T-cell (primary cell): ENCODE results near the gene ZNF804B. TPM values are rescaled to one million over a fixed set of nuclear protein-coding genes. Genes with fewer than 3 reads are reported as not detected.

Source experiments
- ATAC-seq, 4 experiments: fragments of 200-7000 bp in 3 of 4; fragments of 150-1000 bp in 1 of 4; cut with Tn5 transposase; replicated peaks in 1 of 4; 1 replicate in 3 of 4; 2 replicates in 1 of 4; pipeline ENCODE4 v1.10.0; 2021; ENCODE audit warnings: moderate library complexity in 3 of 4, mild to moderate bottlenecking in 2 of 4, moderate number of reproducible peaks in 1 of 4
- CTCF ChIA-PET, 2 donors: fragments of 300-600 bp; sonication (Branson Sonifier 250); formaldehyde crosslinking; loops; one replicate each; lab custom pipeline; 2022; ENCODE audit warnings: antibody characterized with exemption in 2 of 2; lab: Charles Lee
- POLR2A ChIA-PET, 2 donors: fragments of 300-600 bp; sonication (Branson Sonifier 250); formaldehyde crosslinking; loops; one replicate each; lab custom pipeline; 2022; ENCODE audit warnings: antibody characterized with exemption in 2 of 2; lab: Charles Lee
- DNase-seq, 35 experiments: peaks; one replicate each; pipeline versions ENCODE4 v3.0.0 to v3.0.0-alpha.2; 2013 to 2023
- H3K27ac ChIP-seq: one replicate; pipeline ENCODE4 v1.5.1; 2013; ENCODE audit warnings: low read length
- H3K27me3 ChIP-seq, 2 experiments: replicated peaks in 1 of 2; 1 replicate in 1 of 2; 2 replicates in 1 of 2; pipeline versions ENCODE4 v1.6.1 to v1.7.0; 2013; ENCODE audit warnings: low read length in 1 of 2, mixed read lengths in 1 of 2; ENCODE audit not compliant: control insufficient read depth in 2 of 2, insufficient read depth in 2 of 2; ENCODE audit errors: extremely low read depth in 1 of 2
- H3K36me3 ChIP-seq, 2 donors: 1 replicate in 1 of 2; 2 replicates in 1 of 2; pipeline versions ENCODE4 v1.6.1 to v1.7.0; 2013; ENCODE audit warnings: low read length in 1 of 2; ENCODE audit not compliant: control insufficient read depth in 2 of 2, insufficient read depth in 1 of 2; ENCODE audit errors: extremely low read depth in 1 of 2
- H3K4me1 ChIP-seq, 2 experiments: 1 replicate in 1 of 2; 2 replicates in 1 of 2; pipeline versions ENCODE4 v1.6.1 to v1.7.0; 2013; ENCODE audit warnings: low read length in 2 of 2, mixed read lengths in 1 of 2; ENCODE audit not compliant: insufficient read depth in 2 of 2, control insufficient read depth in 1 of 2; ENCODE audit errors: extremely low read depth in 1 of 2
- H3K4me3 ChIP-seq, 2 donors: 1 replicate in 1 of 2; 2 replicates in 1 of 2; pipeline versions ENCODE4 v1.5.1 to v1.7.0; 2013; ENCODE audit warnings: mild to moderate bottlenecking in 2 of 2, low read length in 1 of 2, moderate library complexity in 1 of 2; ENCODE audit not compliant: control insufficient read depth in 1 of 2; ENCODE audit errors: extremely low read depth in 1 of 2
- H3K9me3 ChIP-seq: 2 replicates; pipeline ENCODE4 v1.7.0; 2013
- H3K27ac Mint-ChIP-seq, 2 donors: one replicate each; pipeline ENCODE4 v1.8.0; 2020 to 2021; ENCODE audit warnings: mild to moderate bottlenecking in 2 of 2, mixed read lengths in 2 of 2
- H3K27me3 Mint-ChIP-seq, 2 donors: one replicate each; pipeline ENCODE4 v1.8.0; 2021 to 2022; ENCODE audit warnings: mixed read lengths in 2 of 2
- H3K36me3 Mint-ChIP-seq: one replicate; pipeline ENCODE4 v1.8.0; 2021; ENCODE audit warnings: mixed read lengths
- H3K4me1 Mint-ChIP-seq, 3 donors: one replicate each; pipeline ENCODE4 v1.8.0; 2020 to 2022; ENCODE audit warnings: mixed read lengths in 3 of 3, mild to moderate bottlenecking in 1 of 3
- H3K4me3 Mint-ChIP-seq, 3 donors: one replicate each; pipeline ENCODE4 v1.8.0; 2020 to 2022; ENCODE audit warnings: mild to moderate bottlenecking in 3 of 3, mixed read lengths in 3 of 3, moderate library complexity in 3 of 3
- H3K9me3 Mint-ChIP-seq, 3 donors: one replicate each; pipeline ENCODE4 v1.8.0; 2020 to 2022; ENCODE audit warnings: mixed read lengths in 3 of 3
- WGBS: methylation state at CpG from one replicate; pipeline ENCODE4 v1.1.5; 2013; ENCODE audit warnings: missing lambda C conversion rate; ENCODE audit not compliant: insufficient coverage; 5-methylcytosine and 5-hydroxymethylcytosine counted together
- total RNA-seq, 35 experiments: library from RNA in 6 of 35; stranded (reverse) in 6 of 35; fragments of 120-200 nt in 1 of 35; gene quantifications; one replicate each; pipeline versions ENCODE4 v1.2.1 to v1.2.4 and lab custom pipeline; 2013 to 2026

Gene ZNF804B
- total RNA-seq, 5 donors from 2014 or later (not counting 1 experiment from before 2014, with no cell fraction given): not detected

DNA sequence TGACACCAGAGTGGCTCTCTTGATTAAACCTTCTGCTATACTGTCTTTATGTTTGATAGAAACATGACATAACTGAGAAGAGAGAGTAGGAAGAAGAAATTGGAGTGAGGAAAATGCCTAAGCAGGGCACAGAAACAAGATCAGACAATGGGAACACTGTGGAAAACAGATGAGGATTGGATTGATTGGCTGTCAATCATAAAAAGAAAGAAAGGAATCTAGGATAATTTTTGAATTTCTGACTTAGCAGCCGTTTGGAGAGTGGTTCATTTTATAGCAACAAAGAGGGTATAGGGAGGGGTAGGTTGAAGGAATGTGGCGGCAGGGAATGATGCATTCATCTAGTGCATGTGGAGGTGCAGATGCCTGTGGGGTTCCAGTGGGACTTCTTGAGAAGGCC lies 28.3 kb downstream of the ZNF804B start:
- H3K4me1 Mint-ChIP-seq: no peaks in the 10 kb centered on the region
- ChIA-PET CTCF (no interaction called here), POLR2A (no interaction called here)
- H3K27ac ChIP-seq: no peak overlapping the region
- H3K9me3 ChIP-seq: no peaks in the 10 kb centered on the region
- no peaks in the 10 kb centered on the region for H3K36me3 Mint-ChIP-seq
- no peak overlapping the region for H3K4me3 Mint-ChIP-seq
- H3K27ac Mint-ChIP-seq: no peak overlapping the region
- no peak overlapping the region for H3K4me3 ChIP-seq
- H3K9me3 Mint-ChIP-seq: no peaks in the 10 kb centered on the region
- no peaks in the 10 kb centered on the region for H3K36me3 ChIP-seq
- no peaks in the 10 kb centered on the region for H3K27me3 Mint-ChIP-seq
- no peak for DNase-seq
- ATAC-seq: no peak
- H3K4me1 ChIP-seq: no peaks in the 10 kb centered on the region
- WGBS: 67% methylated on average over 2 of the region's 2 CpGs
- H3K27me3 ChIP-seq: no peaks in the 10 kb centered on the region

- Histone ChIP-seq H3K36me3 (no peaks in the 10 kb centered on the region), H3K27me3 (no peaks in the 10 kb centered on the region), H3K4me1 (no peaks in the 10 kb centered on the region), H3K9me3 (no peaks in the 10 kb centered on the region), H3K27ac (no peak overlapping the region), H3K4me3 (no peak overlapping the region)
- ATAC-seq: no peak
- no peaks in the 10 kb centered on the region for H3K4me1 Mint-ChIP-seq
- ChIA-PET POLR2A (no interaction called here), CTCF (interaction anchor here in 1 of 2 donors (2.2 kb wide), 1 partner anchor 833 kb away, joined by 16 read pairs; no protein-coding TSS in a partner anchor)
- WGBS: 40% methylated on average over 1 of the region's 2 CpGs
- H3K9me3 Mint-ChIP-seq: no peaks in the 10 kb centered on the region
- H3K27ac Mint-ChIP-seq: no peak overlapping the region
- H3K36me3 Mint-ChIP-seq: no peaks in the 10 kb centered on the region
- no peak overlapping the region for H3K4me3 Mint-ChIP-seq
- peak in 1 of 35 experiments; percentile 33 for DNase-seq
- no peaks in the 10 kb centered on the region for H3K27me3 Mint-ChIP-seq
Measured at GRCh38 chr7:88789480-88790064, 30.1 kb downstream of the ZNF804B start.

GRCh38 chr7:88791891-88792290 lies 32.4 kb downstream of the ZNF804B start:
- H3K4me1 Mint-ChIP-seq: no peaks in the 10 kb centered on the region
- DNase-seq (no peak), ATAC-seq (no peak)
- Histone ChIP-seq H3K27ac (no peak overlapping the region), H3K9me3 (no peaks in the 10 kb centered on the region), H3K27me3 (no peaks in the 10 kb centered on the region), H3K36me3 (no peaks in the 10 kb centered on the region), H3K4me1 (no peaks in the 10 kb centered on the region), H3K4me3 (no peak overlapping the region)
- WGBS: 60% methylated on average over 1 of the region's 4 CpGs
- H3K36me3 Mint-ChIP-seq: no peaks in the 10 kb centered on the region
- H3K27ac Mint-ChIP-seq: no peak overlapping the region
- H3K27me3 Mint-ChIP-seq: peaks cover 0 to 6% of the 10 kb centered on the region in 2 donors
- no peak overlapping the region for H3K4me3 Mint-ChIP-seq
- no peaks in the 10 kb centered on the region for H3K9me3 Mint-ChIP-seq
- POLR2A ChIA-PET: no interaction called here
- CTCF ChIA-PET: interaction anchor here in 1 of 2 donors (0.6 to 2.2 kb wide), 4 partner anchors 8 to 831 kb away, joined by 3 to 16 read pairs (median 6); no protein-coding TSS in a partner anchor

- Mint-ChIP-seq H3K36me3 (no peaks in the 10 kb centered on the region), H3K4me3 (no peak overlapping the region), H3K27ac (no peak overlapping the region), H3K9me3 (no peaks in the 10 kb centered on the region), H3K27me3 (peaks cover 0 to 7% of the 10 kb centered on the region in 2 donors), H3K4me1 (no peaks in the 10 kb centered on the region)
- 43% methylated on average over 1 of the region's 3 CpGs for WGBS
- no peaks in the 10 kb centered on the region for H3K9me3 ChIP-seq
- H3K36me3 ChIP-seq: no peaks in the 10 kb centered on the region
- H3K4me3 ChIP-seq: no peak overlapping the region
- ATAC-seq (no peak), DNase-seq (no peak)
- no peak overlapping the region for H3K27ac ChIP-seq
- no peaks in the 10 kb centered on the region for H3K27me3 ChIP-seq
- CTCF ChIA-PET: interaction anchor here in 1 of 2 donors (0.6 to 1.8 kb wide), 3 partner anchors 7 to 830 kb away, joined by 4 to 8 read pairs (median 6); no protein-coding TSS in a partner anchor
- POLR2A ChIA-PET: interaction anchor here in 1 of 2 donors (0.6 kb wide), 1 partner anchor 869 kb away, joined by 3 read pairs; no protein-coding TSS in a partner anchor
- H3K4me1 ChIP-seq: no peaks in the 10 kb centered on the region
Measured at GRCh38 chr7:88792361-88792760, 32.9 kb downstream of the ZNF804B start.

DNA sequence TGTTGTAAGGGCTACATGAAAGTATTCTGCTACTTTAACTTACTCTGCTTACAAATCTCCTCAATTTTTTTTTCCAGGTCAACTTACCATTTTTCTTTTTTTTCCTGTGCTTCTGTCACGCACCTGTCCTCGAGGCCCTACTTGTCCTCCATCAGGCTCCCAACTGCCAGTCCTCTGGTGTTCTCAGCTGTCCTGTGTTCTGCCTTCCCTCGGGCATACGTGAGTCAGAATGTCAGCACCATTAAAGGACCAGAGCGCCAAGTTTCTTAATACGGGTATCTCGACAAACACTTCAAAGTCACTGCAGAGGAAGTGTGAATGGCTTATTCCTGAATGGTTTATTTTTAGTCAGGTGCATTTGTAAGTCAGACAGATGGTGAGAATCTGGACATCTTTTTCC lies 36.1 kb downstream of the ZNF804B start, which contains the start of gene TEX47:
Gene TEX47, minus strand, starts transcription at position 185 of the 400 bp plus-strand sequence. CDS start 795 bp downstream, outside the sequence.
- no peak within 1 kb of the TSS for H3K27ac Mint-ChIP-seq
- no peak within 1 kb of the TSS for H3K4me3 Mint-ChIP-seq
- no peaks in the 10 kb centered on the region for H3K36me3 Mint-ChIP-seq
- H3K4me3 ChIP-seq: no peak within 1 kb of the TSS
- H3K36me3 ChIP-seq: no peaks in the 10 kb centered on the region
- no peaks in the 10 kb centered on the region for H3K9me3 Mint-ChIP-seq
- H3K27ac ChIP-seq: no peak within 1 kb of the TSS
- no peaks in the 10 kb centered on the region for H3K9me3 ChIP-seq
- H3K4me1 Mint-ChIP-seq: no peaks in the 10 kb centered on the region
- H3K27me3 Mint-ChIP-seq: peaks cover 0 to 7% of the 10 kb centered on the region in 2 donors
- DNase-seq (no peak), ATAC-seq (no peak)
- ChIA-PET CTCF (no interaction called here), POLR2A (no interaction called here)
- no peaks in the 10 kb centered on the region for H3K27me3 ChIP-seq
- H3K4me1 ChIP-seq: no peaks in the 10 kb centered on the region
- WGBS: 77% methylated on average over 6 of the region's 7 CpGs

DNA sequence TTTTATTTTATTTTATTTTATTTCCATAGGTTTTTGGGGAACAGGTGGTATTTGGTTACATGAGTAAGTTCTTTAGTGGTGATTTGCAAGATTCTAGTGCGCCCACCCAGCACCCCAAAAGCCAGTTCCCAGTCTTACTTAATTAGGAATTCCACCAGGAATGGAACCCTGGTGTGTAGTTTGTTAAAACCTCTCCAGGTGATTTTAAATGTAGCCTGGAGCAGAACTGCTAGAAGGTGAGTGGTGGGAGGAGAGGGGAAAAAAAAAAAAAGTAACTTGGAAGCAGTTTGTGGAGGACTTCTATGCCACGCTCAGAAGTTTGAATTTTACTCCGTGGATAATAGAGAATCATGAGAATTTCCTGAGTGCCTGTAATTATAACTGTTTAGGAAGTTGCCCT lies 41.5 kb downstream of the ZNF804B start:
- Mint-ChIP-seq H3K27me3 (peaks cover 0 to 7% of the 10 kb centered on the region in 2 donors), H3K4me3 (no peak overlapping the region), H3K27ac (no peak overlapping the region), H3K9me3 (no peaks in the 10 kb centered on the region), H3K36me3 (no peaks in the 10 kb centered on the region), H3K4me1 (no peaks in the 10 kb centered on the region)
- no peaks in the 10 kb centered on the region for H3K9me3 ChIP-seq
- ChIA-PET CTCF (no interaction called here), POLR2A (no interaction called here)
- ATAC-seq: no peak
- H3K4me1 ChIP-seq: no peaks in the 10 kb centered on the region
- H3K27ac ChIP-seq: no peak overlapping the region
- no peaks in the 10 kb centered on the region for H3K36me3 ChIP-seq
- H3K4me3 ChIP-seq: no peak overlapping the region
- 60% methylated on average over 2 of the region's 3 CpGs for WGBS
- H3K27me3 ChIP-seq: no peaks in the 10 kb centered on the region
- no peak for DNase-seq
